Activated naive CD8-positive, alpha-beta T cell treated with anti-CD3 and anti-CD28 coated beads, Interleukin-2, amount 50 U/mL, for 24 hours (primary cell): ENCODE data around the gene SLC25A25.
"Not testable (repeated sequence)": the region's sequence is repeated elsewhere in the genome, so short reads cannot be mapped to it uniquely, and the experiment has no call there.

Experiments used
- ATAC-seq: fragments of 150-1000 bp; cut with Tn5 transposase; one replicate; pipeline ENCODE4 v1.10.0; 2021
- DNase-seq: peaks from one replicate; pipeline ENCODE4 v3.0.0; 2021
- H3K27ac Mint-ChIP-seq: one replicate; pipeline ENCODE4 v1.8.0; 2021; ENCODE audit warnings: mild to moderate bottlenecking, mixed read lengths
- H3K27me3 Mint-ChIP-seq: one replicate; pipeline ENCODE4 v1.8.0; 2021; ENCODE audit warnings: mixed read lengths
- H3K36me3 Mint-ChIP-seq: one replicate; pipeline ENCODE4 v1.8.0; 2021; ENCODE audit warnings: low read depth, mixed read lengths
- H3K4me1 Mint-ChIP-seq: one replicate; pipeline ENCODE4 v1.8.0; 2021; ENCODE audit warnings: mixed read lengths
- H3K4me3 Mint-ChIP-seq: one replicate; pipeline ENCODE4 v1.8.0; 2021; ENCODE audit warnings: mild to moderate bottlenecking, moderate library complexity, mixed read lengths
- H3K9me3 Mint-ChIP-seq: one replicate; pipeline ENCODE4 v1.8.0; 2021; ENCODE audit warnings: mixed read lengths

SLC25A25 gene

GRCh38 chr9:128103589-128103962, 35.5 kb downstream of the SLC25A25 start:
- H3K27ac Mint-ChIP-seq = no peak overlapping the region
- DNase-seq (peak; percentile 41), ATAC-seq (peak; percentile 68)
- H3K4me1 Mint-ChIP-seq = peaks cover 36% of the 10 kb centered on the region
- H3K4me3 Mint-ChIP-seq = no peak overlapping the region
- H3K9me3 Mint-ChIP-seq = no peaks in the 10 kb centered on the region
- H3K27me3 Mint-ChIP-seq = no peaks in the 10 kb centered on the region
- peaks cover 36% of the 10 kb centered on the region for H3K36me3 Mint-ChIP-seq

- Mint-ChIP-seq H3K9me3 (no peaks in the 10 kb centered on the region), H3K27me3 (no peaks in the 10 kb centered on the region), H3K36me3 (peaks cover 36% of the 10 kb centered on the region), H3K27ac (no peak overlapping the region), H3K4me3 (no peak overlapping the region), H3K4me1 (peaks cover 30% of the 10 kb centered on the region)
- DNase-seq (no peak), ATAC-seq (no peak)
These were observed 36.2 kb downstream of the SLC25A25 start for GRCh38 chr9:128104171-128104618.

- Mint-ChIP-seq H3K27me3 (no peaks in the 10 kb centered on the region), H3K4me3 (no peak overlapping the region), H3K9me3 (no peaks in the 10 kb centered on the region), H3K4me1 (peaks cover 16% of the 10 kb centered on the region), H3K27ac (no peak overlapping the region), H3K36me3 (peaks cover 39% of the 10 kb centered on the region)
- DNase-seq (no peak), ATAC-seq (no peak)
These were observed 37.6 kb downstream of the SLC25A25 start for GRCh38 chr9:128105538-128106175.

GRCh38 chr9:128106181-128106939, 38.3 kb downstream of the SLC25A25 start:
- H3K36me3 Mint-ChIP-seq = peaks cover 34% of the 10 kb centered on the region
- H3K27me3 Mint-ChIP-seq = no peaks in the 10 kb centered on the region
- DNase-seq (no peak), ATAC-seq (no peak)
- no peak overlapping the region for H3K4me3 Mint-ChIP-seq
- H3K9me3 Mint-ChIP-seq = no peaks in the 10 kb centered on the region
- no peak overlapping the region for H3K27ac Mint-ChIP-seq
- peaks cover 12% of the 10 kb centered on the region for H3K4me1 Mint-ChIP-seq

- Mint-ChIP-seq H3K9me3 (no peaks in the 10 kb centered on the region), H3K36me3 (peaks cover 31% of the 10 kb centered on the region), H3K27me3 (no peaks in the 10 kb centered on the region)
These were observed 39.0 kb downstream of the SLC25A25 start for GRCh38 chr9:128106940-128107467.

GRCh38 chr9:128107468-128108268, 39.6 kb downstream of the SLC25A25 start:
- DNase-seq = no peak
- Mint-ChIP-seq H3K27ac (no peak overlapping the region), H3K27me3 (no peaks in the 10 kb centered on the region), H3K36me3 (peaks cover 25% of the 10 kb centered on the region), H3K9me3 (no peaks in the 10 kb centered on the region), H3K4me1 (peaks cover 10% of the 10 kb centered on the region), H3K4me3 (no peak overlapping the region)
- no peak for ATAC-seq

More at GRCh38 chr9:128106940-128107467, 39.0 kb downstream of the SLC25A25 start:
- DNase-seq (no peak), ATAC-seq (no peak)
- H3K4me3 Mint-ChIP-seq = no peak overlapping the region
- H3K27ac Mint-ChIP-seq = no peak overlapping the region
- H3K4me1 Mint-ChIP-seq = peaks cover 12% of the 10 kb centered on the region

GRCh38 chr9:128108269-128109049, 40.4 kb downstream of the SLC25A25 start:
- Mint-ChIP-seq H3K4me3 (no peak overlapping the region), H3K27me3 (no peaks in the 10 kb centered on the region), H3K4me1 (peaks cover 2% of the 10 kb centered on the region), H3K36me3 (peaks cover 24% of the 10 kb centered on the region), H3K27ac (no peak overlapping the region), H3K9me3 (no peaks in the 10 kb centered on the region)
- ATAC-seq = no peak
- no peak for DNase-seq

GRCh38 chr9:128109050-128109709, 41.1 kb downstream of the SLC25A25 start:
- Mint-ChIP-seq H3K4me1 (no peaks in the 10 kb centered on the region), H3K36me3 (peaks cover 23% of the 10 kb centered on the region), H3K9me3 (no peaks in the 10 kb centered on the region), H3K4me3 (no peak overlapping the region), H3K27me3 (no peaks in the 10 kb centered on the region), H3K27ac (no peak overlapping the region)
- DNase-seq (no peak), ATAC-seq (no peak)

GRCh38 chr9:128111726-128112125, 43.7 kb downstream of the SLC25A25 start:
- Mint-ChIP-seq H3K4me1 (peaks cover 14% of the 10 kb centered on the region), H3K36me3 (peaks cover 19% of the 10 kb centered on the region)
- not testable (repeated sequence) for H3K9me3 Mint-ChIP-seq, ATAC-seq, H3K4me3 Mint-ChIP-seq, H3K27ac Mint-ChIP-seq, DNase-seq, H3K27me3 Mint-ChIP-seq

GRCh38 chr9:128113526-128114325, 45.7 kb downstream of the SLC25A25 start:
- Mint-ChIP-seq H3K27me3 (no peaks in the 10 kb centered on the region), H3K4me1 (peaks cover 19% of the 10 kb centered on the region), H3K9me3 (no peaks in the 10 kb centered on the region), H3K27ac (no peak overlapping the region), H3K4me3 (no peak overlapping the region), H3K36me3 (peaks cover 10% of the 10 kb centered on the region)
- ATAC-seq (no peak), DNase-seq (no peak)

GRCh38 chr9:128114326-128115186, 46.5 kb downstream of the SLC25A25 start:
- Mint-ChIP-seq H3K4me1 (peaks cover 19% of the 10 kb centered on the region), H3K27me3 (no peaks in the 10 kb centered on the region), H3K36me3 (peaks cover 9% of the 10 kb centered on the region), H3K4me3 (no peak overlapping the region), H3K9me3 (no peaks in the 10 kb centered on the region), H3K27ac (no peak overlapping the region)
- DNase-seq (no peak), ATAC-seq (no peak)
